HG03565 (cell line): Measurements from ENCODE around the gene WWC2.
"Not testable (repeated sequence)": the region's sequence is repeated elsewhere in the genome, so short reads cannot be mapped to it uniquely, and the experiment has no call there.

Source experiments
- ATAC-seq: cut with Tn5 transposase; IDR thresholded peaks from one replicate; pipeline ENCODE4 v1.9.1; 2021; ENCODE audit warnings: mild to moderate bottlenecking, moderate library complexity; ENCODE audit not compliant: unreplicated experiment

The WWC2 gene

GRCh38 chr4:183287677-183288076 lies 188.6 kb downstream of the WWC2 start:
- ATAC-seq = peak; percentile 52

- ATAC-seq = no peak
Observed at GRCh38 chr4:183288955-183289354, 189.9 kb downstream of the WWC2 start.

- no peak for ATAC-seq
Observed at GRCh38 chr4:183289688-183290087, 190.6 kb downstream of the WWC2 start.

- no peak for ATAC-seq
Observed at GRCh38 chr4:183291070-183291469, 192.0 kb downstream of the WWC2 start.

- ATAC-seq = no peak
Observed at GRCh38 chr4:183295711-183296110, 196.7 kb downstream of the WWC2 start.

GRCh38 chr4:183297675-183298074 lies 198.6 kb downstream of the WWC2 start:
- peak; percentile 79 for ATAC-seq

GRCh38 chr4:183299464-183299863 lies 200.4 kb downstream of the WWC2 start:
- no peak for ATAC-seq

GRCh38 chr4:183300070-183300469 lies 201.0 kb downstream of the WWC2 start:
- ATAC-seq = no peak

- ATAC-seq = no peak
Observed at GRCh38 chr4:183300655-183301054, 201.6 kb downstream of the WWC2 start.

GRCh38 chr4:183303301-183303700 lies 204.2 kb downstream of the WWC2 start:
- no peak for ATAC-seq

GRCh38 chr4:183304067-183304466 lies 205.0 kb downstream of the WWC2 start:
- peak; percentile 39 for ATAC-seq

- no peak for ATAC-seq
Observed at GRCh38 chr4:183304538-183304937, 205.5 kb downstream of the WWC2 start.

- no peak for ATAC-seq
Observed at GRCh38 chr4:183306811-183307210, 207.8 kb downstream of the WWC2 start.

GRCh38 chr4:183312841-183313240 lies 213.8 kb downstream of the WWC2 start:
- ATAC-seq = no peak

- no peak for ATAC-seq
Observed at GRCh38 chr4:183314336-183314735, 215.3 kb downstream of the WWC2 start.

- ATAC-seq = no peak
Observed at GRCh38 chr4:183314806-183315205, 215.7 kb downstream of the WWC2 start.

- ATAC-seq = no peak
Observed at GRCh38 chr4:183318656-183319055, 219.6 kb downstream of the WWC2 start.

GRCh38 chr4:183320211-183321059 lies 221.4 kb downstream of the WWC2 start, which contains the start of gene CLDN22:
TSS of gene CLDN22 (minus strand) at chr4:183320276. CDS start at chr4:183320218, 58 bp downstream.
- ATAC-seq = no peak

- ATAC-seq = no peak
Observed at GRCh38 chr4:183321079-183321478, 222.0 kb downstream of the WWC2 start.

GRCh38 chr4:183321516-183321915 lies 222.5 kb downstream of the WWC2 start:
- no peak for ATAC-seq

- ATAC-seq = no peak
Observed at GRCh38 chr4:183322326-183322725, 223.3 kb downstream of the WWC2 start, which contains the start of gene CLDN24. TSS of gene CLDN24 (minus strand) at chr4:183322426. CDS start at chr4:183322426, 0 bp downstream.

GRCh38 chr4:183323295-183323694 lies 224.2 kb downstream of the WWC2 start:
- ATAC-seq = no peak

- ATAC-seq = not testable (repeated sequence)
Observed at GRCh38 chr4:183324056-183324455, 225.0 kb downstream of the WWC2 start.
